ENCODE measurements around the gene TMEM217. TPM values are rescaled to one million over a fixed set of nuclear protein-coding genes. Genes with fewer than 3 reads are reported as not detected.
"Not testable (repeated sequence)": the region's sequence is repeated elsewhere in the genome, so short reads cannot be mapped to it uniquely, and the experiment has no call there.

Gene TMEM217
- total and polyA plus RNA-seq, 12 donors = 1.5 to 26.7 (median 5.6) TPM; not detected in 1

DNA sequence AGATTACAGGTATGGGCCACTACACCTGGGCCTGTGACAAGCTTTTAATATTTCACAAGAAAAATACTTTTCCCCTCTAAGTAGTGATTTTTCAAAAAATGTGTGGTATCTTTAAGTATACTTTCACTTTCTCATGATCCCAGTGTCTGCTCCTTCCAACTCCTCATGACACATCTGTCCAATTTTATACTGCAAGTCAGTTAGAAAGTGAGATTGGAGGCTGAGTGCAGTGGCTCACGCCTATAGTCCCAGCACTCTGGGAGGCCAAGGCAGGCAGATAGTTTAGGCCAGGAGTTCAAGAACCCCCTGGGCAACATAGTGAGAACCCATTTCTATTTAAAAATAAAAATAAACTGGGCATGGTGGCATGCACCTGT lies 67.8 kb downstream of the TMEM217 start:
- 69 to 81% (median 74%) methylated on average over 1 of the region's 1 CpG for WGBS, 4 donors

DNA sequence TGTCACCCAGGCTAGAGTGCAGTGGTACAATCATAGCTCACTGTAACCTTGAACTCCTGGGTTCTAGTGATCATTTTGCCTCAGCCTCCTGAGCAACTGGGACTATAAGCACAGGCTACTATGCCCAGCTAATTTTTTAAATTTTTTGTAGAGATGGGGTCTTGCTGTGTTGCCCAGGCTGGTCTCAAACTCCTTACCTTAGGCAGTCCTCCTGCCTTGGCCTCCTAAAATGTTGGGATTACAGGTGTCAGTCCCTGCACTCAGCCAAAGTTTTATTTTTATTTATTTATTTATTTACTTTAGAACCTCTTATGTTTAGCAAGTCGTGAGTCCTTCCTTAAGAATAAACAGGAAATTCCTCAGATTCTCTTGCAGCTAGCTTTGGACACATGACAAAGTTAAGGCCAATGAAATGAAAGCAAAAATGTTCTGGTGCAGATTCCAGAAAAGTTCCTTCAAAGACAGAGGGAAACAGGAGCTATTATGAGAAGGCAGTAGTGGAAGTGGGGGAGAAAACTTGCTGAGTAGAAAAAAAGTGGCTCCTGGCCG lies 68.9 kb downstream of the TMEM217 start:
- DNase-seq = no peak
- WGBS, 4 donors = 65 to 76% (median 71%) methylated on average over 2 of the region's 2 CpGs
- Histone ChIP-seq H3K4me3 (no peak overlapping the region), H3K36me3 (replicated peaks in 1 of 2) (no peaks in the 10 kb centered on the region), H3K27ac (no peak overlapping the region), H3K9me3 (replicated peaks in 1 of 3) (no peaks in the 10 kb centered on the region), H3K27me3 (no peaks in the 10 kb centered on the region), H3K4me1 (replicated peaks in 1 of 2) (no peaks in the 10 kb centered on the region)
- TF ChIP-seq POLR2A (IDR thresholded peaks at IDR 0.05) = no peak
- TF ChIP-seq, protein P1, sequence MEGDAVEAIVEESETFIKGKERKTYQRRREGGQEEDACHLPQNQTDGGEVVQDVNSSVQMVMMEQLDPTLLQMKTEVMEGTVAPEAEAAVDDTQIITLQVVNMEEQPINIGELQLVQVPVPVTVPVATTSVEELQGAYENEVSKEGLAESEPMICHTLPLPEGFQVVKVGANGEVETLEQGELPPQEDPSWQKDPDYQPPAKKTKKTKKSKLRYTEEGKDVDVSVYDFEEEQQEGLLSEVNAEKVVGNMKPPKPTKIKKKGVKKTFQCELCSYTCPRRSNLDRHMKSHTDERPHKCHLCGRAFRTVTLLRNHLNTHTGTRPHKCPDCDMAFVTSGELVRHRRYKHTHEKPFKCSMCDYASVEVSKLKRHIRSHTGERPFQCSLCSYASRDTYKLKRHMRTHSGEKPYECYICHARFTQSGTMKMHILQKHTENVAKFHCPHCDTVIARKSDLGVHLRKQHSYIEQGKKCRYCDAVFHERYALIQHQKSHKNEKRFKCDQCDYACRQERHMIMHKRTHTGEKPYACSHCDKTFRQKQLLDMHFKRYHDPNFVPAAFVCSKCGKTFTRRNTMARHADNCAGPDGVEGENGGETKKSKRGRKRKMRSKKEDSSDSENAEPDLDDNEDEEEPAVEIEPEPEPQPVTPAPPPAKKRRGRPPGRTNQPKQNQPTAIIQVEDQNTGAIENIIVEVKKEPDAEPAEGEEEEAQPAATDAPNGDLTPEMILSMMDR (IDR thresholded peaks at IDR 0.05) = no peak
- intact Hi-C loops (cut with DNase I) = no loop called here

More for the DNA sequence above, 67.8 kb downstream of the TMEM217 start:
- no peaks in the 10 kb centered on the region for H3K9me3 ChIP-seq (replicated peaks in 1 of 3)
- no peak for DNase-seq
- peak overlapping the region in 1 of 5 donors; percentile 15 for H3K27ac ChIP-seq
- H3K4me1 ChIP-seq (replicated peaks in 1 of 2) = no peaks in the 10 kb centered on the region
- intact Hi-C loops (cut with DNase I) = loop anchor here in 1 of 2 donors (10.0 kb wide), 1 partner anchor 415 kb away; no protein-coding TSS in a partner anchor
- no peak overlapping the region for H3K4me3 ChIP-seq
- no peaks in the 10 kb centered on the region for H3K36me3 ChIP-seq (replicated peaks in 1 of 2)
- H3K27me3 ChIP-seq = no peaks in the 10 kb centered on the region
- TF ChIP-seq, protein P1 (IDR thresholded peaks at IDR 0.05) = no peak
- no peak for TF ChIP-seq POLR2A (IDR thresholded peaks at IDR 0.05)

DNA sequence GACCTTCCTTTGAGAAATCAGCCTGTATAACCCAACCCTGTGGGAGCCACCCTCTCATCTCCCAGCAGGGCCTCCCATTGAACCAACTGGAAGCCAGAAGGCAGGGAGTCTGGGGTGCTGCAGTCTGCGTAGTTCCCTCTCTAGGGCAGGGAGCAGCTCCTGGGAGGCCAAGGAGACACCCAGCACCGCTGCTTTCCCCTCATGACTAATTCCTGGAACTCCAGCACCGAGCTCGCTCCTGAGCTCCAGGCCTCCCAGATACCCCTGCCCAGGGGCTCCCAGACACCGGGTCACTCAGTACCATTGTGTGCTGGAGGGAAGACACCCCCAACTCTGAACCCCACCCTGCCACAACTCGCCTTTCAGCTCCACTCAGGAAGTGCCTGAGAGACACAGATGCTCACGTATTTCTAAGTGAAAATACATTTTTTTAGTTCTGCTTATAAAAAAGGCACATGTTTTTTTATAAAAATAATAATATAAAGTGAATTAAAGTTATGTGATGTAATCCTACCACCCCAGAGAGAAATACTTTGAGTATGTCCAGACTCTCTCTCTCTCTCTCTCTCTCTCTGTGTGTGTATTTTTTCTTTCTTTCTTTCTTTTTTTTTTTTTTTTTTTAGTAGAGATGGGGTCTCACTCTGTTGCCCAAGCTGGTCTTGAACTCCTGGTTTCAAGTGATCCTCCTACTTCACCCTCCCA lies 70.5 kb downstream of the TMEM217 start:
- no peak overlapping the region for H3K4me3 ChIP-seq
- H3K4me1 ChIP-seq (replicated peaks in 1 of 2) = peaks cover 0 to 5% of the 10 kb centered on the region in 2 donors
- DNase-seq = no peak
- whole genome bisulfite sequencing, 4 donors = 62 to 84% (median 68%) methylated on average over 5 to 7 of the region's 7 CpGs
- TF ChIP-seq, protein P1 (IDR thresholded peaks at IDR 0.05) = no peak
- no peak for TF ChIP-seq POLR2A (IDR thresholded peaks at IDR 0.05)
- peak overlapping the region in 1 of 5 donors; percentile 27 for H3K27ac ChIP-seq
- no peaks in the 10 kb centered on the region for H3K27me3 ChIP-seq
- H3K36me3 ChIP-seq (replicated peaks in 1 of 2) = no peaks in the 10 kb centered on the region
- intact Hi-C loops (cut with DNase I) = no loop called here
- no peaks in the 10 kb centered on the region for H3K9me3 ChIP-seq (replicated peaks in 1 of 3)

DNA sequence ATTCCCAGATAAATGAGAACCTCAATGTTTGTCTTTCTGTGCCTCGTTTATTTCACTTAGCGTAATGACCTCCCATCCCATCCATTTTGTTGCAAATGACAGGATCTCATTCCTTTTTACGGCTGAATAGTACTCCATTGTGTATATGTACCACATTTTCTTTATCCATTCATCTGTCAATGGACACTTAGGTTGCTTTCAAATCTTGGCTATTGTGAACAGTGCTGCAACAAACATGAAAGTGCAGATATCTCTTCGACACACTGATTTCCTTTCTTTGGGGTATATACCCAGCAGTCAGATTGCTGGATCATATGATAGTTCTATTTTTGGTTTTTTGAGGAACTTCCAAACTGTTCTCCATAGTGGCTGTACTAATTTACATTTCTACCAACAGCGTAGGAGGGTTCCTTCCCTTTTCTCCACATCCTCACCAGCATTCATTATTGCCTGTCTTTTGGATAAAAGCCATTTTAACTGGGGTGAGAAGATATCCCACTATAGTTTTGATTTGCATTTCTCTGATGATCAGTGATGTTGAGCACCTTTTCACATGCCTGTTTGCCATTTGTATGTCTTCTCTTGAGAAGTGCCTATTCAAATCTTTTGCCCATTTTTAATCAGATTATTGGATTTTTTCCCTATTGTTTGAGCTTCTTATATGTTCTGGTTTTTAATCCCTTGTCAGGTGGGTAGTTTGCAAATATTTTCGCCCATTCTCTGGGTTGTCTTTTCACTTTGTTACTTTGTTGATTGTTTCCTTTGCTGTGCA lies 71.8 kb downstream of the TMEM217 start:
- WGBS, 4 donors = 71 to 79% (median 75%) methylated on average over 6 of the region's 6 CpGs
- DNase-seq; H3K9me3 ChIP-seq (replicated peaks in 1 of 3); intact Hi-C loops (cut with DNase I); H3K27me3 ChIP-seq; H3K4me3 ChIP-seq; H3K36me3 ChIP-seq (replicated peaks in 1 of 2); H3K4me1 ChIP-seq (replicated peaks in 1 of 2): not testable (repeated sequence)
- H3K27ac ChIP-seq = peak overlapping the region in 1 of 5 donors; percentile 5
